ENCODE results near the gene MZT2A.
"Not testable (repeated sequence)": the region's sequence is repeated elsewhere in the genome, so short reads cannot be mapped to it uniquely, and the experiment has no call there.

DNA sequence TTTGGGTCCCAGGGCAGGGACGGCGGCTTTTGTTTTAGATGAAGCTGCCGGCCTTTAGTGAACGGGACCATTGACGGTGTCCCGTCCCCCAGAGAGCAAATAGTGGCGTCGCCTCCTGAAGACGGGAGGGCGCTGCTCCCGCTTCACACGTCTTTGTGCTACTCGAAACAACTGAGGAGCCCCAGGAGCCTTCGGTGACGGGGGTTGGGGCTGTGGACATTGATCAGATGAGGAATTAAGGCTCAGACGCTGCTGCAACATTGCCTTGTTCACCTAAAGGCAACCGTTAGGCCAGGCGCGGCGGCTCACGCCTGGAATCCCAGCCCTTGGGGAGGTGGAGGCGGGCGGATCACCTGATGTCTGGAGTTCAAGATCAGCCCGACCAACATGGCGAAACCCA is 15.8 kb downstream of the MZT2A start:
- TF ChIP-seq RXRA (IDR thresholded peaks at IDR 0.05; ENCODE audit: borderline replicate concordance, low read depth); EP300 (IDR thresholded peaks at IDR 0.05; ENCODE audit: borderline replicate concordance in 1 of 2, low read depth in 1 of 2, low read length in 1 of 2); POLR2AphosphoS5 (IDR thresholded peaks at IDR 0.05; ENCODE audit: low read depth, low read length); TAF1 (IDR thresholded peaks at IDR 0.05; ENCODE audit: borderline replicate concordance, low read depth, low read length); RAD21 (IDR thresholded peaks at IDR 0.05; ENCODE audit: low read length); CHD2 (IDR thresholded peaks at IDR 0.05; ENCODE audit: low read length, partially characterized antibody); MEF2A (IDR thresholded peaks at IDR 0.05; ENCODE audit: borderline replicate concordance, low read depth); GABPA (IDR thresholded peaks at IDR 0.05; ENCODE audit: low read depth); EZH2phosphoT487 (IDR thresholded peaks at IDR 0.05; ENCODE audit: borderline replicate concordance, low read depth); FOSL2 (IDR thresholded peaks at IDR 0.05; ENCODE audit: borderline replicate concordance, low read depth): not testable (repeated sequence)
- TF ChIP-seq, protein P1, sequence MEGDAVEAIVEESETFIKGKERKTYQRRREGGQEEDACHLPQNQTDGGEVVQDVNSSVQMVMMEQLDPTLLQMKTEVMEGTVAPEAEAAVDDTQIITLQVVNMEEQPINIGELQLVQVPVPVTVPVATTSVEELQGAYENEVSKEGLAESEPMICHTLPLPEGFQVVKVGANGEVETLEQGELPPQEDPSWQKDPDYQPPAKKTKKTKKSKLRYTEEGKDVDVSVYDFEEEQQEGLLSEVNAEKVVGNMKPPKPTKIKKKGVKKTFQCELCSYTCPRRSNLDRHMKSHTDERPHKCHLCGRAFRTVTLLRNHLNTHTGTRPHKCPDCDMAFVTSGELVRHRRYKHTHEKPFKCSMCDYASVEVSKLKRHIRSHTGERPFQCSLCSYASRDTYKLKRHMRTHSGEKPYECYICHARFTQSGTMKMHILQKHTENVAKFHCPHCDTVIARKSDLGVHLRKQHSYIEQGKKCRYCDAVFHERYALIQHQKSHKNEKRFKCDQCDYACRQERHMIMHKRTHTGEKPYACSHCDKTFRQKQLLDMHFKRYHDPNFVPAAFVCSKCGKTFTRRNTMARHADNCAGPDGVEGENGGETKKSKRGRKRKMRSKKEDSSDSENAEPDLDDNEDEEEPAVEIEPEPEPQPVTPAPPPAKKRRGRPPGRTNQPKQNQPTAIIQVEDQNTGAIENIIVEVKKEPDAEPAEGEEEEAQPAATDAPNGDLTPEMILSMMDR (IDR thresholded peaks at IDR 0.05), result not testable (repeated sequence)
- TF ChIP-seq, protein P2, sequence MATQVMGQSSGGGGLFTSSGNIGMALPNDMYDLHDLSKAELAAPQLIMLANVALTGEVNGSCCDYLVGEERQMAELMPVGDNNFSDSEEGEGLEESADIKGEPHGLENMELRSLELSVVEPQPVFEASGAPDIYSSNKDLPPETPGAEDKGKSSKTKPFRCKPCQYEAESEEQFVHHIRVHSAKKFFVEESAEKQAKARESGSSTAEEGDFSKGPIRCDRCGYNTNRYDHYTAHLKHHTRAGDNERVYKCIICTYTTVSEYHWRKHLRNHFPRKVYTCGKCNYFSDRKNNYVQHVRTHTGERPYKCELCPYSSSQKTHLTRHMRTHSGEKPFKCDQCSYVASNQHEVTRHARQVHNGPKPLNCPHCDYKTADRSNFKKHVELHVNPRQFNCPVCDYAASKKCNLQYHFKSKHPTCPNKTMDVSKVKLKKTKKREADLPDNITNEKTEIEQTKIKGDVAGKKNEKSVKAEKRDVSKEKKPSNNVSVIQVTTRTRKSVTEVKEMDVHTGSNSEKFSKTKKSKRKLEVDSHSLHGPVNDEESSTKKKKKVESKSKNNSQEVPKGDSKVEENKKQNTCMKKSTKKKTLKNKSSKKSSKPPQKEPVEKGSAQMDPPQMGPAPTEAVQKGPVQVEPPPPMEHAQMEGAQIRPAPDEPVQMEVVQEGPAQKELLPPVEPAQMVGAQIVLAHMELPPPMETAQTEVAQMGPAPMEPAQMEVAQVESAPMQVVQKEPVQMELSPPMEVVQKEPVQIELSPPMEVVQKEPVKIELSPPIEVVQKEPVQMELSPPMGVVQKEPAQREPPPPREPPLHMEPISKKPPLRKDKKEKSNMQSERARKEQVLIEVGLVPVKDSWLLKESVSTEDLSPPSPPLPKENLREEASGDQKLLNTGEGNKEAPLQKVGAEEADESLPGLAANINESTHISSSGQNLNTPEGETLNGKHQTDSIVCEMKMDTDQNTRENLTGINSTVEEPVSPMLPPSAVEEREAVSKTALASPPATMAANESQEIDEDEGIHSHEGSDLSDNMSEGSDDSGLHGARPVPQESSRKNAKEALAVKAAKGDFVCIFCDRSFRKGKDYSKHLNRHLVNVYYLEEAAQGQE (IDR thresholded peaks at IDR 0.05; ENCODE audit: low read depth, low read length), result not testable (repeated sequence)
- TF ChIP-seq, protein P3, sequence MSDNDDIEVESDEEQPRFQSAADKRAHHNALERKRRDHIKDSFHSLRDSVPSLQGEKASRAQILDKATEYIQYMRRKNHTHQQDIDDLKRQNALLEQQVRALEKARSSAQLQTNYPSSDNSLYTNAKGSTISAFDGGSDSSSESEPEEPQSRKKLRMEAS (IDR thresholded peaks at IDR 0.05; ENCODE audit: low read depth), result not testable (repeated sequence)
- TF ChIP-seq, protein P4, sequence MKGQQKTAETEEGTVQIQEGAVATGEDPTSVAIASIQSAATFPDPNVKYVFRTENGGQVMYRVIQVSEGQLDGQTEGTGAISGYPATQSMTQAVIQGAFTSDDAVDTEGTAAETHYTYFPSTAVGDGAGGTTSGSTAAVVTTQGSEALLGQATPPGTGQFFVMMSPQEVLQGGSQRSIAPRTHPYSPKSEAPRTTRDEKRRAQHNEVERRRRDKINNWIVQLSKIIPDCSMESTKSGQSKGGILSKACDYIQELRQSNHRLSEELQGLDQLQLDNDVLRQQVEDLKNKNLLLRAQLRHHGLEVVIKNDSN (IDR thresholded peaks at IDR 0.05; ENCODE audit: borderline replicate concordance, low read depth), result not testable (repeated sequence)

All from SK-N-SH (cell line).